Activated T-helper 1 cell treated with anti-CD3 and anti-CD28 coated beads, Interleukin-12 subunit alpha, Interleukin-12 subunit beta, Interleukin-2, Interleukin-4 antibody, amounts not matched to agents 30 ng/mL and 10 ng/mL and 1 ng/mL, durations not matched to agents 14 hours and 24 hours and 36 hours (primary cell): ENCODE data around the gene AFF3. TPM values are rescaled to one million over a fixed set of nuclear protein-coding genes. Genes with fewer than 3 reads are reported as not detected.

Source experiments
- DNase-seq: peaks from one replicate; pipeline ENCODE4 v3.0.0; 2021; ENCODE audit warnings: low spot score
- H3K27ac Mint-ChIP-seq: one replicate; pipeline ENCODE4 v1.8.0; 2021; ENCODE audit warnings: mild to moderate bottlenecking, mixed read lengths
- H3K27me3 Mint-ChIP-seq: one replicate; pipeline ENCODE4 v1.8.0; 2022; ENCODE audit warnings: mild to moderate bottlenecking, moderate library complexity, mixed read lengths; ENCODE audit not compliant: insufficient read depth
- H3K36me3 Mint-ChIP-seq: one replicate; pipeline ENCODE4 v1.8.0; 2021; ENCODE audit warnings: low read depth, mixed read lengths
- H3K4me1 Mint-ChIP-seq: one replicate; pipeline ENCODE4 v1.8.0; 2021; ENCODE audit warnings: low read depth, mixed read lengths
- H3K4me3 Mint-ChIP-seq: one replicate; pipeline ENCODE4 v1.8.0; 2021; ENCODE audit warnings: mild to moderate bottlenecking, moderate library complexity, mixed read lengths
- H3K9me3 Mint-ChIP-seq: one replicate; pipeline ENCODE4 v1.8.0; 2021; ENCODE audit warnings: mixed read lengths
- intact Hi-C: fragments of 100-400 bp; cut with micrococcal nuclease; formaldehyde crosslinking; loops from one replicate; pipeline ENCODE4 v1.15.1; 2024
- total RNA-seq: library from RNA; stranded (reverse); gene quantifications from 2 replicates; pipeline ENCODE4 v1.2.3, GENCODE V29; 2022

The AFF3 gene
- total RNA-seq, 1 donor from 2014 or later, result 2.4 TPM

- intact Hi-C loops, result no loop called here
- Mint-ChIP-seq H3K27ac (no peak overlapping the region), H3K36me3 (no peaks in the 10 kb centered on the region), H3K4me3 (no peak overlapping the region), H3K9me3 (no peaks in the 10 kb centered on the region), H3K27me3 (no peaks in the 10 kb centered on the region), H3K4me1 (no peaks in the 10 kb centered on the region)
- no peak for DNase-seq
These were observed 543.9 kb downstream of the AFF3 start for GRCh38 chr2:99598441-99598840.

GRCh38 chr2:99597616-99598015 is 544.8 kb downstream of the AFF3 start:
- Mint-ChIP-seq H3K9me3 (no peaks in the 10 kb centered on the region), H3K36me3 (no peaks in the 10 kb centered on the region), H3K4me3 (no peak overlapping the region), H3K27ac (no peak overlapping the region), H3K27me3 (no peaks in the 10 kb centered on the region), H3K4me1 (no peaks in the 10 kb centered on the region)
- no peak for DNase-seq
- intact Hi-C loops, result no loop called here

- H3K4me1 Mint-ChIP-seq, result no peaks in the 10 kb centered on the region
- H3K36me3 Mint-ChIP-seq, result no peaks in the 10 kb centered on the region
- no peaks in the 10 kb centered on the region for H3K27me3 Mint-ChIP-seq
- H3K27ac Mint-ChIP-seq, result no peak overlapping the region
- intact Hi-C loops, result no loop called here
- no peak overlapping the region for H3K4me3 Mint-ChIP-seq
- no peak for DNase-seq
- no peaks in the 10 kb centered on the region for H3K9me3 Mint-ChIP-seq
These were observed 547.0 kb downstream of the AFF3 start for GRCh38 chr2:99595373-99595772.

- no peak for DNase-seq
- Mint-ChIP-seq H3K4me1 (no peaks in the 10 kb centered on the region), H3K36me3 (no peaks in the 10 kb centered on the region), H3K9me3 (no peaks in the 10 kb centered on the region), H3K27me3 (no peaks in the 10 kb centered on the region), H3K4me3 (no peak overlapping the region), H3K27ac (no peak overlapping the region)
- intact Hi-C loops, result no loop called here
These were observed 548.5 kb downstream of the AFF3 start for GRCh38 chr2:99593692-99594427.

- DNase-seq, result no peak
- no peaks in the 10 kb centered on the region for H3K4me1 Mint-ChIP-seq
- intact Hi-C loops, result no loop called here
- no peaks in the 10 kb centered on the region for H3K27me3 Mint-ChIP-seq
- H3K27ac Mint-ChIP-seq, result no peak overlapping the region
- H3K36me3 Mint-ChIP-seq, result no peaks in the 10 kb centered on the region
- H3K9me3 Mint-ChIP-seq, result no peaks in the 10 kb centered on the region
- no peak overlapping the region for H3K4me3 Mint-ChIP-seq
These were observed 565.6 kb downstream of the AFF3 start for GRCh38 chr2:99576775-99577174.

GRCh38 chr2:99573634-99574251 is 568.6 kb downstream of the AFF3 start:
- Mint-ChIP-seq H3K4me3 (no peak overlapping the region), H3K4me1 (no peaks in the 10 kb centered on the region), H3K36me3 (no peaks in the 10 kb centered on the region), H3K27ac (no peak overlapping the region), H3K27me3 (no peaks in the 10 kb centered on the region), H3K9me3 (no peaks in the 10 kb centered on the region)
- intact Hi-C loops, result no loop called here
- DNase-seq, result no peak

GRCh38 chr2:99572373-99573164 is 569.8 kb downstream of the AFF3 start:
- no peaks in the 10 kb centered on the region for H3K9me3 Mint-ChIP-seq
- H3K4me1 Mint-ChIP-seq, result no peaks in the 10 kb centered on the region
- no peak for DNase-seq
- H3K4me3 Mint-ChIP-seq, result no peak overlapping the region
- H3K27ac Mint-ChIP-seq, result no peak overlapping the region
- intact Hi-C loops, result no loop called here
- no peaks in the 10 kb centered on the region for H3K36me3 Mint-ChIP-seq
- no peaks in the 10 kb centered on the region for H3K27me3 Mint-ChIP-seq

GRCh38 chr2:99571954-99572353 is 570.4 kb downstream of the AFF3 start:
- DNase-seq, result no peak
- Mint-ChIP-seq H3K36me3 (no peaks in the 10 kb centered on the region), H3K27ac (no peak overlapping the region), H3K9me3 (no peaks in the 10 kb centered on the region), H3K4me3 (no peak overlapping the region), H3K4me1 (no peaks in the 10 kb centered on the region), H3K27me3 (no peaks in the 10 kb centered on the region)
- intact Hi-C loops, result no loop called here

GRCh38 chr2:99571533-99571932 is 570.9 kb downstream of the AFF3 start:
- H3K27me3 Mint-ChIP-seq, result no peaks in the 10 kb centered on the region
- H3K27ac Mint-ChIP-seq, result no peak overlapping the region
- intact Hi-C loops, result no loop called here
- H3K9me3 Mint-ChIP-seq, result no peaks in the 10 kb centered on the region
- no peaks in the 10 kb centered on the region for H3K36me3 Mint-ChIP-seq
- no peaks in the 10 kb centered on the region for H3K4me1 Mint-ChIP-seq
- DNase-seq, result no peak
- no peak overlapping the region for H3K4me3 Mint-ChIP-seq

GRCh38 chr2:99571021-99571420 is 571.4 kb downstream of the AFF3 start:
- DNase-seq, result no peak
- intact Hi-C loops, result no loop called here
- no peaks in the 10 kb centered on the region for H3K36me3 Mint-ChIP-seq
- no peak overlapping the region for H3K27ac Mint-ChIP-seq
- H3K27me3 Mint-ChIP-seq, result peaks cover under 1% of the 10 kb centered on the region
- no peak overlapping the region for H3K4me3 Mint-ChIP-seq
- no peaks in the 10 kb centered on the region for H3K9me3 Mint-ChIP-seq
- H3K4me1 Mint-ChIP-seq, result no peaks in the 10 kb centered on the region

GRCh38 chr2:99569386-99569785 is 573.0 kb downstream of the AFF3 start:
- Mint-ChIP-seq H3K4me3 (no peak overlapping the region), H3K27ac (no peak overlapping the region), H3K27me3 (peaks cover 2% of the 10 kb centered on the region), H3K4me1 (no peaks in the 10 kb centered on the region), H3K9me3 (no peaks in the 10 kb centered on the region), H3K36me3 (no peaks in the 10 kb centered on the region)
- intact Hi-C loops, result no loop called here
- no peak for DNase-seq

- no peaks in the 10 kb centered on the region for H3K36me3 Mint-ChIP-seq
- no peaks in the 10 kb centered on the region for H3K4me1 Mint-ChIP-seq
- H3K27ac Mint-ChIP-seq, result no peak overlapping the region
- H3K4me3 Mint-ChIP-seq, result no peak overlapping the region
- intact Hi-C loops, result no loop called here
- no peaks in the 10 kb centered on the region for H3K9me3 Mint-ChIP-seq
- no peak for DNase-seq
- H3K27me3 Mint-ChIP-seq, result peaks cover 14% of the 10 kb centered on the region
These were observed 577.2 kb downstream of the AFF3 start for GRCh38 chr2:99565227-99565626.

GRCh38 chr2:99562516-99562915 is 579.9 kb downstream of the AFF3 start:
- no peaks in the 10 kb centered on the region for H3K9me3 Mint-ChIP-seq
- H3K36me3 Mint-ChIP-seq, result no peaks in the 10 kb centered on the region
- no peak for DNase-seq
- H3K27ac Mint-ChIP-seq, result no peak overlapping the region
- H3K4me3 Mint-ChIP-seq, result no peak overlapping the region
- intact Hi-C loops, result no loop called here
- peaks cover 19% of the 10 kb centered on the region for H3K27me3 Mint-ChIP-seq
- peaks cover 4% of the 10 kb centered on the region for H3K4me1 Mint-ChIP-seq
